Fibroblast of gingiva (primary cell): ENCODE results near the gene MYLK2.

Experiments
- DNase-seq: peaks from one replicate; pipeline ENCODE4 v3.0.0-alpha.2; 2011; ENCODE audit warnings: low read depth

The MYLK2 gene

DNA sequence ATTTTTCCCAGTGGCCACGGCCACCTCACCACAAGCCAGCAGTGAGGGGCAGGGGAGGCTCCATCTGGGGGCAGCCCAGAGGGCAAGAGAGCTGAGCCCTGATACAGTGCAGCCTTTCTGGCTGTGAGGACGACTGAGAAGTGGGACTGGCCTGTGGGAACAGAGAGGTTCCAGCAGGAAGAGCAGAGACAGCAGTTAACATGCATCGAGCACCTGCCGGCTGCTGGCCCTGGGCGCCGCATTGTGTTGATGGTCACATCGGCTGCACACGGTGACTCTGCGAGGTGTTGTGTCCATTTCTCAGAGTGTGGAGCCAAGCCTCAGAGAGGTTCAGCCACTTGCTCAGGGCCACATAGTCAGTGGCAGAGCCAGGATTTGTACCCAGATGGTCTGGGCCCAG is 16.4 kb downstream of the MYLK2 start:
- no peak for DNase-seq

- peak; percentile 78 for DNase-seq
These were observed 17.1 kb downstream of the MYLK2 start for GRCh38 chr20:31835977-31836852.

DNA sequence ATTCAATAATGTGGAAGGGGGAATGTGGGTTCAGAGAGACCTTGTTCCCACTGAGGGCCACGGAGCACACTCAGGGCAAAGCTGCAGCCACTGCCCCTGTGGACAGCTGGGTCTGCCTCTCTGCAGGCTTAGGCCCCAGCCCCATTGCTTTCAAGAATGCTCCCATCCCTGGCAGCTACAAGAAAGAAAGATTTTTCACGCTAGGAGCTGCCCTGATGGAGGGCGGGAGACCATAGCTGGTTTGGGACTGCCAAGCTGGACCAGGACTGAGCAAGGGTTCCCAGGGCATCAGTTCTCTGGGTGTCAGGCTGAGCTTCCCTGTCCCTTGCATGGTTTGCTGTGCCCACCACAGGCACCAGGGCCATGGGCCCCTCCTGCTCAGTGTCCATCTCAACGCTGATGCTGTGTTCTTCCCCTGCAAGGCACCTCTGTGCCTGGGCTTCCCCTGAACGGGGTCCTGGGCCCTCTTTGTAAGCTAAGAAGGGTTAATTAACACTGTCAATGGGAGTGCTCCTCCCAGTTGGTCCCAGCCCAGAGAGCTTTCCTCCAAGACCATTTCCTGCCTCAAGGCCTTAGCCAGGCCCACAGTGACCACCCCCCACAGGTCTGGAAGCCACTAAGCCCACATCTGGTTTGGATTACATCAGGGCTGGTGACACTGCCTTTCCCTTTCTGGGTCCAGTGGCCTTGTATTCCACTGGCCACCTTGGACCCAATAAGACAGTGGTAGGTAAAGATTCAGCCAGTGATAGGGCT is 17.9 kb downstream of the MYLK2 start:
- DNase-seq: peak; percentile 21

DNA sequence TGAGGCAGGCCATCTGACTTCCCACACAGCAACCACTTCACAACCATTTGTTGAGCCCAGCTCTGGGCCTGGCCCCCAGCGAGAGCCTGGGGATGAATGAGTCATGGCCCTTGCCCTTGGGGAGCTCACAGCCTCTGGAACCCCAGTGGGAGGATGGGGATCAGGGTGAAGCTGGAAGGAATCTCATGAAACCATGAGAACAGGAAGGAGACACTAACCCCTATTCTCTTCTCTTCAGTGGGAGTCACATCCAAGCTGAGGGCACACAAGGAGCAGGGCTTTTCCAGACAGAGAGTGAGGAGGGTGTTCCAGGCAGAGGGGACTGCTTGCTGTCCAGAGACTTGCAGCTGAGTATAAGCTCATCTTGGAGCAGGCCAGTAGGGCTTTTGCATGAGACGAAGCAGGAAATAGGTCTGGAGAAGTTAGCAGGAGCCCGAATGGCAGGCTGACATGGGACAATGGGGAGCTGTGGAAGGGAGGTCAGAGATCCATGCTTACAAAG is 18.8 kb downstream of the MYLK2 start:
- peak; percentile 34 for DNase-seq

DNA sequence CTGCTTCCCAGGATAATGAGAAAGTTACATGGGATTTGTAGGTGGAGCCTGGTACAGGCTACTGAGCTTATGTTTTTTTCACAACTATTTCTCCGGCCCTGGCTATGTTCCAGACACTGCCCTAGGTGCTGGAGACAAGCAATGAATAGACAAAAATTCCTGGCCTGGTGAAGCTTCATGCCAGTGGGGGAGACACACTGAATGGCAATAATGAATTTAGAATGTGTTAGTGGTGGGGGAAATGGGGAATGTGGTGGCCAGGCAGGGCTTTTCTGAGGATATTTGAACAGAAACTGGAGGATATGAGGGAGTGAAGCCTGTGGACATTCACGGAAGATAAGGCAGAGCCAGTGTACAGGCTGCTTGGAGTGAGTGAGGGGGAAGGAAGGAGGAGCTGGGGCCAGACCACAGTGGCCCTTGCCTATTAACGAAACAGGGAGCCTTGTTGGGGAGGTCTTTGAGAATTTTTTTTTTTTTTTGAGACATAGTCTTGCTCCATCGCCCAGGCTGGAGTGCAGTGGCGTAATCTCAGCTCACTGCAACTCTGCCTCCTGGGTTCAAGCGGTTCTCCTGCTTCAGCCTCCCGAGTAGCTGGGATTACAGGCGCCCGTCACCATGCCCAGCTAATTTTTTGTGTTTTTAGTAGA is 19.6 kb downstream of the MYLK2 start:
- no peak for DNase-seq

GRCh38 chr20:31839782-31840487 is 20.8 kb downstream of the MYLK2 start:
- DNase-seq: no peak

DNA sequence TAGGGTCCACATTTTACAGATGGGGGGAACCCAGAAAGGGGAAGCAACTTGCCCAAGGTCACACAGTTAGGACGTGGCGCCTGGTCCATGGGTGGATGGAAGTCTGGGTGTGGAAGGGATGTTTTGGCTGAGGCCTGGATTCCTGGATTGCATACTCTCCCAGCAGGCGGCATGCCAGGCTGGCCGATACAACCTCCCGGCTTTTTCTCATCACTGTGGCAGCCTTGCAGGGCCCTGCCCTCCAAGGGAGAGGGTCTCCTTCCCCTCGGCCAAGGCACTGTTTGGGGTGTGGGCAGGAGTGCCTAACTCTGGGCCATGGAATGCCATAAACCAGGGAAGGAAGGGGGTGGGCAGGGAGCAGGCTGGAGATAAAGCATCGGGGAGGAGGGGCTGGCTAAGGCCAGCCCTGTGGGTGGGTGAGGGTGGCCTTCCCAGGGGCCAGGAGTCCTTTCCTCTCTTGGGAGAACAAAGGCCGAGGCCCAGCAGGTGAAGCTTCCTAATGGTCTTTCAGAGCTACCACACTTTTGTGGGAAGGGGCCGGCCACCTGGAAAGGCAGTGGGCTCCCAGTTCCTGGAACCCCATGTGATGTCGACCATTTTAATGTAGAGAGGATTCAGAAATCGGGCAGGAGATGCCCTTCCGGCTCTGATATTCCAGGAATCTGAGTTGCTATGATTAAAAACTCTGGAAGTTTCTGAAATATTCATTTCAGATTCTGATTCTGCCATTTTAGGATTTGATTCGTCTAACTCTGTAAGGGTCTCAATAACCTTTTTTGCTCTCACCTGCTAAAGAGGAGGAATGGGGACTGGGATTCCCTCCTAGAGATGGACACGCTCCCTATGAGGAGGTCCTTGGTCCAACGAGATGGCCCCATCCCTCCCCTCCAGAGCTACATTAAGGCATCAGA is 22.0 kb downstream of the MYLK2 start:
- no peak for DNase-seq

GRCh38 chr20:31841928-31842327 is 22.8 kb downstream of the MYLK2 start:
- DNase-seq: no peak

DNA sequence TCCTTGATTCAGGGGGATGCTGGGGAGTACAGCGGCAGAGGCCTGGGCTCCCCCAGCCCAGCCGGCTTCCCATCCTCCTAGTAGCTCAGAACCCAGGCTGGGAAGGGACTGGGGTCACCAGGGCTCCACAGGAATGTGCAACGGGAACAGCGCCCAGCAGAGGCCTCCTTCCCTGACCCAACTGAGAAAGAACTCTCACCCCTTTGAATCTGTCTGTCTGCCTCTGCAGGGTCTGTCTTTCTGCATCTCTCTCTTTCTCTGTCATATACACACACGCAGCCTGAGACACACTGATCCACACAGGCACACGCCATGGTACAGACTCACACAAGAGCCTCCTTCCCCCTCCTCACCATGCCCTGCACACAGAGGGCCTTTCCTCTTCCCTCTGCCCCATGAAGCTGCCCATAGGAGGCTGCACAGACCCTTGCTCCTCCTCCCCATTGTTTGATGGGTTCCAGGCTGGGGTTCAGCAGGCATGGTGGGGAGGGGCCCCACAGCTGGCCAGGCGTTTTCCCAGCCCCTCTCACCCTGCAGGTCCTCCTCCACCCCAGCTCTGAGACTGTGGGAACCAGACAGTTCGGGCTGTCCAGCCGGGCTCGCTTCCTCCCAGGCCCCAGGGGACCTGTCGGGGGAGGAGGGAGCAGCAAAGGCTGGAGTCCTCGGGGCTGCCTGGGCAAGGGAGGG is 23.5 kb downstream of the MYLK2 start:
- no peak for DNase-seq

DNA sequence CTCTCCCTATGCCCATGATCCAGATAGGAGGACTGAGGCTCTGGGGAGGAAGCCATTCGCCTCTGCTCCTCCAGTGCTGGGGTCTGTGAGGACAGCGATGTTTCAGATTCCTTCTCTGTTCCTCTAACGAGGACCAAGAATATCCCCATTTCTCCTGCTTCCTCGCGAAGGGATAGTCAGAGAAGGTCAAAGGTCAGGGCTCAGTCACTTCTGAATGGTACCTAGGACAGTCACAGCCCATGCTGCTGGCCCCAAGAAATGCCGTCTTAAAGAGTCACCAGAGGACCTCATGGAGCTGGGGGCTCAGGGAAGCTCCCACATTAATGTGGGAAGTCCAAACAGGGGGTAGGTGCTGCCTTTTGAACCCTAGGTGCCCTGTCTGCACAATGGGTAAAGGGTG is 24.1 kb downstream of the MYLK2 start:
- no peak for DNase-seq

- DNase-seq: no peak
These were observed 24.7 kb downstream of the MYLK2 start for GRCh38 chr20:31843881-31844280.

GRCh38 chr20:31844737-31845299 is 25.7 kb downstream of the MYLK2 start:
- DNase-seq: no peak

DNA sequence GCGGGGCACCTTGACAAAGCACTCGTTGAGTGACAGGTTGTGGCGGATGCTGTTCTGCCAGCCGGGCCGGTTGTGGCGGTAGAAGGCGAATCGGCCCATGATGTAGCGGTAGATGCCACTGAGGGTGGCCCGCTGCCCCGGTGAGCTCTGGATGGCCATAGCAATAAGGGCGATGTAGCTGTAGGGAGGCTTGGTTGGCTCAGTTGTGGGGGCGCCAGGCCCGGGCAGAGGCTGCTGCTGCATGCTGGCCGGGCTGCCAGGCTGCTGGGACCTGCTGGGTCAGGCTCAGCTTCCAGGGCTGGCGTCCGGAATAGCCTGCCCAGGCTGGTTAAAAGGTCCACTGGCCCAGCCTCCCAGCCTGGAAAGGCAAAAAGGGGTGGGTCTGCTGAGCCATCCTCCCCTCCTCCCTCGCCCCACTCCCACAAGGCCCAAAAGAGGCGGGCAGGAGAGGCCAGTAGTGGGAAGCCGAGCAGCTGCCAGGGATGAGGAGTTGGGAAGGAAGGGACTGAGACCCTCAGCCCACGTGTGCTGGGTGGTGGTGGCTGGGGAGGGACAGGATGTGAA is 26.2 kb downstream of the MYLK2 start, which contains the start of gene FOXS1:
Gene FOXS1, minus strand, starts transcription at position 305 of the 564 bp plus-strand sequence. Its CDS starts 62 bp downstream, at position 243.
- DNase-seq: no peak

DNA sequence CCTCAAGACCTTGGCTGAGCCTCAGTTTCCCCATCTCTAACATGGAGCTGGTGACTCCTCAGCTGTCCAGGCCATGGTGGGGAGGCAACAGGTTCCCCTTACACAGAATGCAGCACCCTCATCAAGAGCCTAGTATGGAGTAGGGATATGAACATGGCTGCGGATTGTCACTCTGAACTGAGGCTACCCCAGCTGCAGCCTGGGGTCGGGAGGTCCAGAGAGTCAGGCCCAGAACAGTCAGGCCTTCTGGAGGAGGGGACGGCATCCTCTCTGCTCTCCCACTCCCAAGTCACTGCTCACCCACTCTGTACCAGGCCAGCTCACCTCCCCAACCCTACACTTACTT is 27.6 kb downstream of the MYLK2 start:
- DNase-seq: no peak

DNA sequence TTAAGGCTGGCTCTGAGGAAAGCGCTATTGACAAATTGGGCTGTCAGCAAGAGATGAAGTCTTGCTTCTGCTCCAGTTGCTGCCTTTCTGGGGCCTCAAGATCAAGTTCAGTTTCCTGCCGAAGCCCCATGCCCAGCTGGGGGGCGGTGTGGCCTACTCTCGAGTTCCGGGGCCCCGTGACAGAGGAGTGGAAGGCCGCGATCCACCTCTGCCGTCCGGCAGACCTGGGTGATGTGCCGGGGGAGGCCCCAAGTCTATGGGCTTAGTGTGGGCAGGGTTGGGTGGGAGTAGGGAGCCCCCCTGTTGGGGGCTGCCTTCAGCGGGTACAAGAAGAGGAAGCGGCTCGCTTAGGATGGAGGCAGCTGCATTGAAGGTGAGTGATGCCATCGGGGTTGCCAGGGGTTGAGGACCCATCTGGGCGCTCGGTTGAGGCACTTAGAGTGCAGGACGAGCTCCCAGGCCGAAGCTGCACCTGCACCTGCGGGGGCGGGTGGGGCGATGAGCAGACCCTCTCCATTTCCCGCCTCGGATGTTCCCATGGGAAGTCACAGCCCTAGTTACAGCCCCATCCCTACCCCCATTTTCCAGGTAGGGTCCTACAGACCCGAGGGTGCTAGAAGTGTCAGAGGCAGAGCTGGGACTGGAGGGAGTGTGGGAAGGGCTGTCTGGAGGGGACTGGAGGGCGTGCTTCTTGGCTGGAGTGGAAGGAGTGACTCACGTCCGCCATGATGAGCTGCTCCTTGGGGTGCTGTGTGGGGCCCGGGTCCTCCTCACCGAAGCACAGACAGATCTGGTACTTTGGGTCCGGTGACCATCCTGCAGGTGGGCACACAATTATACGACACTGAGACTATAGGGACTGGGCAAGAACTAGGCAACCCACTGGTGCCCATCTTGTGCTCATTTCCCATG is 29.2 kb downstream of the MYLK2 start:
- no peak for DNase-seq

- DNase-seq: no peak
These were observed 30.3 kb downstream of the MYLK2 start for GRCh38 chr20:31849306-31849930.

DNA sequence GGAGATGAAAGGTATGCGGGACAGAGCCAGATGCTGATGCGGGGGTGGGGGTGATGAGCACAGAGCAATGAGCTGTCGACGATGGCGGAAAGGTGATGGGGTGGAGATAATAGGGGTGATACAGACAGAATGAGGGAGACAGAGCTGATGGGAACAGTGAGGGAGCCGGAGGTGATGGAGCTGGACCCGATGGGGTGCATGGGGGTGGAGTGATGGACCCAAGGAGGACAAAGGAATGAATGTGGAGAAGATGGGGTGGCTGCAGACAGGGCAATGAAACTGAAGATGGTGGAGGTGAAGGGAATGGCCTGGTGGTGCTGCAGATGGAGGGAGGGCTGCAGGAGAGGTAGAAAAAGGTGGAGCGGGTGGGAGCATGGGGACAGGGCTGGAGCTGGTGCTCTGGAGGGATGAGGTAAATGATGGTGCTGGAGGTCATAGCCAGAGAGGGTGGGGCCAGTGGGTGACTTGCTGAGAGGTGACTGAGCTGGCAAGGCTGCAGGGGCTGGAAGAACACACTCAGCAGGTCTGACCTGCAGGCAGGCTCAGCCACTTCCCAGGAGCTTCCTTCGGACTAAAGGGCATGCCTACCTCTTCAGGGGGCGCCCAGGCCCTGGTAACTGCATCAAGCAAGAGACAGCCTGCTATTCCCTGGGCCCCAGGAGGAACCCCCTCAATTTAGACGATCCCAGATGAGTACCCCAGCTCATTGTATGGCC is 32.2 kb downstream of the MYLK2 start:
- no peak for DNase-seq
